BJ (cell line): ENCODE measurements around the gene NFIX. TPM values are rescaled to one million over a fixed set of nuclear protein-coding genes. Genes with fewer than 3 reads are reported as not detected.

Experiments
- CTCF ChIA-PET: fragments of 350-600 bp; formaldehyde crosslinking; extraction: SDS; loops from one replicate; lab custom pipeline; 2021; ENCODE audit warnings: antibody characterized with exemption, inconsistent platforms; lab: Yijun Ruan, JAX
- POLR2A ChIA-PET: fragments of 300-600 bp; sonication (Branson Sonifier 250); formaldehyde crosslinking; extraction: SDS; loops from one replicate; lab custom pipeline; 2021; ENCODE audit warnings: antibody characterized with exemption; lab: Charles Lee
- DNase-seq: peaks from one replicate; pipeline ENCODE4 v3.0.0-alpha.2; 2011; ENCODE audit warnings: low read depth
- H3K27me3 ChIP-seq: 2 replicates; pipeline ENCODE4 v1.6.0; 2011; ENCODE audit warnings: low read length; ENCODE audit not compliant: control insufficient read depth, insufficient read depth
- H3K36me3 ChIP-seq: 2 replicates; pipeline ENCODE4 v1.5.1; 2011; ENCODE audit warnings: low read length; ENCODE audit not compliant: control insufficient read depth, insufficient read depth
- H3K4me3 ChIP-seq: 2 replicates; pipeline ENCODE4 v1.5.1; 2011; ENCODE audit warnings: low read depth, mild to moderate bottlenecking, control low read depth, low read length
- CTCF ChIP-seq: IDR thresholded peaks from 2 replicates; pipeline ENCODE4 v1.5.1; 2011; ENCODE audit warnings: low read depth, mild to moderate bottlenecking, control low read depth, inconsistent platforms, low read length, moderate library complexity; ENCODE audit not compliant: insufficient read depth
- polyA plus RNA-seq: library from polyadenylated mRNA; depleted of rRNA; stranded (reverse); fragments of >200 nt; gene quantifications from 2 replicates; pipeline ENCODE4 v1.2.3, GENCODE V29; 2011

NFIX gene
- polyA plus RNA-seq, 1 experiment, result 29.4 TPM

GRCh38 chr19:13101590-13102415 is 106.5 kb downstream of the NFIX start:
- peak overlapping the region; percentile 25; the same call in 1 of the 2 replicates for H3K4me3 ChIP-seq
- CTCF ChIA-PET, result interaction anchor here (0.8 to 3.5 kb wide), 7 partner anchors 9 to 162 kb away, joined by 3 to 15 read pairs (median 4); no protein-coding TSS in a partner anchor

GRCh38 chr19:13102416-13102665 is 107.1 kb downstream of the NFIX start:
- TF ChIP-seq CTCF, result no peak
- peak overlapping the region; percentile 25 for H3K4me3 ChIP-seq
- peaks cover 4% of the 10 kb centered on the region for H3K36me3 ChIP-seq
- DNase-seq, result no peak
- ChIA-PET CTCF (interaction anchor here (0.8 to 3.5 kb wide), 5 partner anchors 9 to 137 kb away, joined by 3 to 15 read pairs (median 3); no protein-coding TSS in a partner anchor), POLR2A (no interaction called here)
- H3K27me3 ChIP-seq, result no peaks in the 10 kb centered on the region

More at GRCh38 chr19:13101590-13102415, 106.5 kb downstream of the NFIX start:
- POLR2A ChIA-PET, result no interaction called here
- no peak for DNase-seq
- no peak for TF ChIP-seq CTCF
- Histone ChIP-seq H3K27me3 (no peaks in the 10 kb centered on the region), H3K36me3 (peaks cover 3% of the 10 kb centered on the region)

- Histone ChIP-seq H3K36me3 (peaks cover 7% of the 10 kb centered on the region), H3K4me3 (peak within 1 kb of the TSS; percentile 25), H3K27me3 (no peaks in the 10 kb centered on the region)
- CTCF ChIA-PET, result interaction anchor here (0.8 to 2.9 kb wide), 4 partner anchors 9 to 135 kb away, joined by 3 to 25 read pairs (median 4); no protein-coding TSS in a partner anchor
- TF ChIP-seq CTCF, result no peak
- POLR2A ChIA-PET, result no interaction called here
- no peak for DNase-seq
Observed at GRCh38 chr19:13102666-13103580, 107.6 kb downstream of the NFIX start, which contains the start of gene LYL1. Gene LYL1 (minus strand): TSS chr19:13102858. CDS start chr19:13101171, 1,687 bp downstream.

- DNase-seq, result no peak
- POLR2A ChIA-PET, result no interaction called here
Observed at GRCh38 chr19:13103581-13104359, 108.5 kb downstream of the NFIX start.

More at GRCh38 chr19:13103581-13104359, 108.5 kb downstream of the NFIX start:
- no peak overlapping the region for H3K4me3 ChIP-seq
- TF ChIP-seq CTCF, result no peak
- CTCF ChIA-PET, result interaction anchor here (0.8 to 4.0 kb wide), 14 partner anchors 8 to 157 kb away, joined by 3 to 25 read pairs (median 3); partner anchors contain the start of gene NACC1
- no peaks in the 10 kb centered on the region for H3K27me3 ChIP-seq
- H3K36me3 ChIP-seq, result peaks cover 7% of the 10 kb centered on the region
